Measurements from ENCODE around the gene TRIM47. TPM values are rescaled to one million over a fixed set of nuclear protein-coding genes. Genes with fewer than 3 reads are reported as not detected.

TRIM47 gene
- total and polyA plus RNA-seq, 2 of the 13 experiments (the other 11 are each of a cell fraction or from before 2014, with no cell fraction given): 33.5 to 82.0 TPM

DNA sequence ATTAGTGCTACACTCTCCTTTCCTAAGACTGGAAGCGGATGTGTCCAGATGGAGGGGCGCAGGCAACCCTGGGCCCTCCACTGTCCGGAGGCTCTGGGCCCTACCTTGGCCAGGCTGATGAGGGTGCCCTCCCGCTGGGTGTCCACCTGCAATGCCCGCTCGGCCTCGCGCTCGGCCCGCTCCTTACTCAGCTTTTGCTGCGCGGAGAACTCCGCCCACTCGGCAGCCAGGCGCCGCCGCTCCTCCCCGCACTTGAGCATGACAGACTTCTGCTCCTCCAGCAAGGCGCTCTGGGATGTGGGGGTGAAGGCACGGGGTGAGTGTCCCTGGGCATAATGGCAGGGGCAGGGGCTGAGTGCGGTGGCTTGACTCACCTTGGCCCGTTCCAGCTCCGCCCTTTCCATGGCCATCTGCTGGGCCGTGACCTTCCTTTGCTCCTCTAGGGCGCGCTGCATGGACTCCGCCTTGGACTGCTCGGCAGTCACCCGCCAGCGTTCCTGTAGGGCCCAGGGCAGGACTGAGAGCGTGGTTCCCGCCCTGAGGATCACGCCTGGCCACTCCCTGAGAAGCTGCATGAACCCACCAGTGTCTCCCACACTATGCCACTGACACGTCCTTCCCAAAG lies 36.4 kb upstream of the TRIM47 start (continued):
- TF ChIP-seq, protein P1, sequence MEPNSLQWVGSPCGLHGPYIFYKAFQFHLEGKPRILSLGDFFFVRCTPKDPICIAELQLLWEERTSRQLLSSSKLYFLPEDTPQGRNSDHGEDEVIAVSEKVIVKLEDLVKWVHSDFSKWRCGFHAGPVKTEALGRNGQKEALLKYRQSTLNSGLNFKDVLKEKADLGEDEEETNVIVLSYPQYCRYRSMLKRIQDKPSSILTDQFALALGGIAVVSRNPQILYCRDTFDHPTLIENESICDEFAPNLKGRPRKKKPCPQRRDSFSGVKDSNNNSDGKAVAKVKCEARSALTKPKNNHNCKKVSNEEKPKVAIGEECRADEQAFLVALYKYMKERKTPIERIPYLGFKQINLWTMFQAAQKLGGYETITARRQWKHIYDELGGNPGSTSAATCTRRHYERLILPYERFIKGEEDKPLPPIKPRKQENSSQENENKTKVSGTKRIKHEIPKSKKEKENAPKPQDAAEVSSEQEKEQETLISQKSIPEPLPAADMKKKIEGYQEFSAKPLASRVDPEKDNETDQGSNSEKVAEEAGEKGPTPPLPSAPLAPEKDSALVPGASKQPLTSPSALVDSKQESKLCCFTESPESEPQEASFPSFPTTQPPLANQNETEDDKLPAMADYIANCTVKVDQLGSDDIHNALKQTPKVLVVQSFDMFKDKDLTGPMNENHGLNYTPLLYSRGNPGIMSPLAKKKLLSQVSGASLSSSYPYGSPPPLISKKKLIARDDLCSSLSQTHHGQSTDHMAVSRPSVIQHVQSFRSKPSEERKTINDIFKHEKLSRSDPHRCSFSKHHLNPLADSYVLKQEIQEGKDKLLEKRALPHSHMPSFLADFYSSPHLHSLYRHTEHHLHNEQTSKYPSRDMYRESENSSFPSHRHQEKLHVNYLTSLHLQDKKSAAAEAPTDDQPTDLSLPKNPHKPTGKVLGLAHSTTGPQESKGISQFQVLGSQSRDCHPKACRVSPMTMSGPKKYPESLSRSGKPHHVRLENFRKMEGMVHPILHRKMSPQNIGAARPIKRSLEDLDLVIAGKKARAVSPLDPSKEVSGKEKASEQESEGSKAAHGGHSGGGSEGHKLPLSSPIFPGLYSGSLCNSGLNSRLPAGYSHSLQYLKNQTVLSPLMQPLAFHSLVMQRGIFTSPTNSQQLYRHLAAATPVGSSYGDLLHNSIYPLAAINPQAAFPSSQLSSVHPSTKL (CRISPR knock-in tag; IDR thresholded peaks at IDR 0.05): no peak
- TF ChIP-seq ZNF558 (CRISPR knock-in tag; IDR thresholded peaks at IDR 0.05; ENCODE audit: borderline replicate concordance): no peak
- TF ChIP-seq SMAD1 (CRISPR knock-in tag; IDR thresholded peaks at IDR 0.05; ENCODE audit: borderline replicate concordance, low read depth): no peak
- TF ChIP-seq MATR3 (CRISPR knock-in tag; IDR thresholded peaks at IDR 0.05): no peak
- TF ChIP-seq ZNF687 (CRISPR knock-in tag; IDR thresholded peaks at IDR 0.05): peak; percentile 73
- TF ChIP-seq ZNF496 (CRISPR knock-in tag; IDR thresholded peaks at IDR 0.05; ENCODE audit: insufficient replicate concordance): no peak
- TF ChIP-seq ZNF713 (CRISPR knock-in tag; IDR thresholded peaks at IDR 0.05): no peak
- no peak for TF ChIP-seq ISX (CRISPR knock-in tag; conservative IDR thresholded peaks at IDR 0.05)
- no peak for TF ChIP-seq ZNF660 (CRISPR knock-in tag; IDR thresholded peaks at IDR 0.05; ENCODE audit: borderline replicate concordance, low read depth)
- TF ChIP-seq, protein P2, sequence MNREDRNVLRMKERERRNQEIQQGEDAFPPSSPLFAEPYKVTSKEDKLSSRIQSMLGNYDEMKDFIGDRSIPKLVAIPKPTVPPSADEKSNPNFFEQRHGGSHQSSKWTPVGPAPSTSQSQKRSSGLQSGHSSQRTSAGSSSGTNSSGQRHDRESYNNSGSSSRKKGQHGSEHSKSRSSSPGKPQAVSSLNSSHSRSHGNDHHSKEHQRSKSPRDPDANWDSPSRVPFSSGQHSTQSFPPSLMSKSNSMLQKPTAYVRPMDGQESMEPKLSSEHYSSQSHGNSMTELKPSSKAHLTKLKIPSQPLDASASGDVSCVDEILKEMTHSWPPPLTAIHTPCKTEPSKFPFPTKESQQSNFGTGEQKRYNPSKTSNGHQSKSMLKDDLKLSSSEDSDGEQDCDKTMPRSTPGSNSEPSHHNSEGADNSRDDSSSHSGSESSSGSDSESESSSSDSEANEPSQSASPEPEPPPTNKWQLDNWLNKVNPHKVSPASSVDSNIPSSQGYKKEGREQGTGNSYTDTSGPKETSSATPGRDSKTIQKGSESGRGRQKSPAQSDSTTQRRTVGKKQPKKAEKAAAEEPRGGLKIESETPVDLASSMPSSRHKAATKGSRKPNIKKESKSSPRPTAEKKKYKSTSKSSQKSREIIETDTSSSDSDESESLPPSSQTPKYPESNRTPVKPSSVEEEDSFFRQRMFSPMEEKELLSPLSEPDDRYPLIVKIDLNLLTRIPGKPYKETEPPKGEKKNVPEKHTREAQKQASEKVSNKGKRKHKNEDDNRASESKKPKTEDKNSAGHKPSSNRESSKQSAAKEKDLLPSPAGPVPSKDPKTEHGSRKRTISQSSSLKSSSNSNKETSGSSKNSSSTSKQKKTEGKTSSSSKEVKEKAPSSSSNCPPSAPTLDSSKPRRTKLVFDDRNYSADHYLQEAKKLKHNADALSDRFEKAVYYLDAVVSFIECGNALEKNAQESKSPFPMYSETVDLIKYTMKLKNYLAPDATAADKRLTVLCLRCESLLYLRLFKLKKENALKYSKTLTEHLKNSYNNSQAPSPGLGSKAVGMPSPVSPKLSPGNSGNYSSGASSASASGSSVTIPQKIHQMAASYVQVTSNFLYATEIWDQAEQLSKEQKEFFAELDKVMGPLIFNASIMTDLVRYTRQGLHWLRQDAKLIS (CRISPR knock-in tag; IDR thresholded peaks at IDR 0.05): no peak
- TF ChIP-seq, protein P3, sequence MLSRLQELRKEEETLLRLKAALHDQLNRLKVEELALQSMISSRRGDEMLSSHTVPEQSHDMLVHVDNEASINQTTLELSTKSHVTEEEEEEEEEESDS (CRISPR knock-in tag; IDR thresholded peaks at IDR 0.05; ENCODE audit: borderline replicate concordance): no peak
- peak; percentile 10; the same call in 1 of the 2 replicates for TF ChIP-seq PHF8 (CRISPR knock-in tag; IDR thresholded peaks at IDR 0.05)
- no peak for TF ChIP-seq ZNF513 (CRISPR knock-in tag; conservative IDR thresholded peaks at IDR 0.05)
- no peak for TF ChIP-seq ZNF567 (CRISPR knock-in tag; IDR thresholded peaks at IDR 0.05; ENCODE audit: borderline replicate concordance)
- no peak for TF ChIP-seq RARG (CRISPR knock-in tag; IDR thresholded peaks at IDR 0.05; ENCODE audit: low read depth)

Data from HepG2 (cell line).